ENCODE results near the gene RPS25. TPM values are rescaled to one million over a fixed set of nuclear protein-coding genes. Genes with fewer than 3 reads are reported as not detected.
A peak's percentile ranks its signal among the peaks of the same experiment; 100 is the strongest.

Gene RPS25
- total RNA-seq, result 1,000 to 10,000 TPM; 1,289 to 1,299 TPM
- polyA plus RNA-seq (2013, experiment 1 of 2), result 1,099 TPM
- polyA plus RNA-seq (2013, experiment 2 of 2), result 1,071 TPM
- long read RNA-seq, experiment 1, transcript RPS25-204 (3 exons, 1,462 nt), result minor isoform, 7 of 605 reads
- long read RNA-seq, experiment 1, transcript RPS25-202 (5 exons, 835 nt), result major isoform, 517 of 605 reads
- long read RNA-seq, experiment 1, partial matches to known transcripts, result 54 of 605 reads
- long read RNA-seq, experiment 1, other reads (novel, unspliced or antisense), result 25 of 605 reads
- long read RNA-seq, experiment 2, transcript RPS25-202 (5 exons, 835 nt), result major isoform, 328 of 335 reads
- long read RNA-seq, experiment 2, partial matches to known transcripts, result 1 of 335 reads
- long read RNA-seq, experiment 2, other reads (novel, unspliced or antisense), result 5 of 335 reads
- long read RNA-seq, experiment 3, transcript RPS25-202 (5 exons, 835 nt), result major isoform, 448 of 487 reads
- long read RNA-seq, experiment 3, transcript RPS25-204 (3 exons, 1,462 nt), result minor isoform, 8 of 487 reads
- long read RNA-seq, experiment 3, partial matches to known transcripts, result 10 of 487 reads
- long read RNA-seq, experiment 3, other reads (novel, unspliced or antisense), result 16 of 487 reads
- long read RNA-seq, experiment 4, transcript RPS25-202 (5 exons, 835 nt), result major isoform, 35 of 37 reads
- long read RNA-seq, experiment 4, partial matches to known transcripts, result 1 of 37 reads
- long read RNA-seq, experiment 4, other reads (novel, unspliced or antisense), result 1 of 37 reads

GRCh38 chr11:119018074-119018938 is at the start of gene RPS25, which contains the start of gene TRAPPC4:
Gene RPS25, minus strand, starts transcription at chr11:119018343. Its CDS starts 59 bp downstream, at chr11:119018284.
Gene TRAPPC4, plus strand, starts transcription at chr11:119018766. Its CDS starts 30 bp downstream, at chr11:119018796.
- Mint-ChIP-seq H3K4me3 (peak within 1 kb of the TSS; percentile 100), H3K9me3 (no peaks in the 10 kb centered on the region), H3K36me3 (ENCODE audit: low read depth) (peaks cover 67% of the 10 kb centered on the region), H3K27me3 (ENCODE audit: insufficient read depth) (no peaks in the 10 kb centered on the region), H3K4me1 (peaks cover 12% of the 10 kb centered on the region), H3K27ac (peak within 1 kb of the TSS; percentile 97)
- peak within 1 kb of the TSS; percentile 88 for H3K27ac ChIP-seq (ENCODE audit: low read depth, low read length)
- peaks cover 6% of the 10 kb centered on the region for H3K4me1 ChIP-seq (ENCODE audit: control insufficient read depth, insufficient read depth, low read length)
- peaks cover 57% of the 10 kb centered on the region for H3K36me3 ChIP-seq (ENCODE audit: control insufficient read depth, insufficient read depth, low read length)
- peak within 1 kb of the TSS; percentile 99 for H3K4me3 ChIP-seq (ENCODE audit: low read length)
- peak; percentile 97 for DNase-seq
- H3K9ac ChIP-seq (ENCODE audit: extremely low read depth, low read length, poor library complexity, severe bottlenecking), result peak within 1 kb of the TSS; percentile 94
- no peak for TF ChIP-seq CTCF (conservative IDR thresholded peaks at IDR 0.05)
- H3K9me3 ChIP-seq (ENCODE audit: control insufficient read depth, low read length), result no peaks in the 10 kb centered on the region
- H3K27me3 ChIP-seq (ENCODE audit: control insufficient read depth, insufficient read depth, low read length, poor library complexity, severe bottlenecking), result no peaks in the 10 kb centered on the region
- 0% methylated on average over 37 to 61 of the region's 63 CpGs for WGBS, 2 experiments (ENCODE audit: insufficient coverage in 1 of 2, insufficient read length in 1 of 2)

GRCh38 chr11:119067371-119068222 is 49.5 kb upstream of the RPS25 start, which contains the start of gene VPS11:
Gene VPS11, plus strand, starts transcription at chr11:119067818. Its CDS starts 6 bp downstream, at chr11:119067824.
- Histone ChIP-seq H3K27me3 (ENCODE audit: control insufficient read depth, insufficient read depth, low read length, poor library complexity, severe bottlenecking) (no peaks in the 10 kb centered on the region), H3K4me3 (ENCODE audit: low read length) (peak within 1 kb of the TSS; percentile 95), H3K4me1 (ENCODE audit: control insufficient read depth, insufficient read depth, low read length) (no peaks in the 10 kb centered on the region), H3K9ac (ENCODE audit: extremely low read depth, low read length, poor library complexity, severe bottlenecking) (peak within 1 kb of the TSS; percentile 90), H3K36me3 (ENCODE audit: control insufficient read depth, insufficient read depth, low read length) (peaks cover 26% of the 10 kb centered on the region), H3K9me3 (ENCODE audit: control insufficient read depth, low read length) (no peaks in the 10 kb centered on the region), H3K27ac (ENCODE audit: low read depth, low read length) (peak within 1 kb of the TSS; percentile 57)
- Mint-ChIP-seq H3K9me3 (no peaks in the 10 kb centered on the region), H3K27ac (peak within 1 kb of the TSS; percentile 98), H3K4me3 (peak within 1 kb of the TSS; percentile 96), H3K36me3 (ENCODE audit: low read depth) (peaks cover 24% of the 10 kb centered on the region), H3K27me3 (ENCODE audit: insufficient read depth) (no peaks in the 10 kb centered on the region), H3K4me1 (peaks cover 5% of the 10 kb centered on the region)
- no peak for TF ChIP-seq CTCF (conservative IDR thresholded peaks at IDR 0.05)
- peak; percentile 98 for DNase-seq
- 0 to 1% methylated on average over 33 to 49 of the region's 49 CpGs for WGBS, 2 experiments (ENCODE audit: insufficient coverage in 1 of 2, insufficient read length in 1 of 2)
